B cell (primary cell): Measurements from ENCODE around the gene ADAMTS17. TPM values are rescaled to one million over a fixed set of nuclear protein-coding genes. Genes with fewer than 3 reads are reported as not detected.

Source experiments
- ATAC-seq: fragments of 200-7000 bp; cut with Tn5 transposase; one replicate; pipeline ENCODE4 v1.10.0; 2021; ENCODE audit warnings: low read depth, mild to moderate bottlenecking, moderate number of reproducible peaks, moderate library complexity
- CTCF ChIA-PET: fragments of 350-600 bp; sonication (Branson Sonifier 250); formaldehyde crosslinking; loops from one replicate; lab custom pipeline; 2021; ENCODE audit warnings: antibody characterized with exemption, inconsistent platforms; lab: Charles Lee
- POLR2A ChIA-PET: fragments of 350-600 bp; sonication (Branson Sonifier 250); formaldehyde crosslinking; loops from one replicate; lab custom pipeline; 2021; ENCODE audit warnings: antibody characterized with exemption; lab: Charles Lee
- DNase-seq: peaks from one replicate; pipeline ENCODE4 v3.0.0; 2013
- H2AFZ ChIP-seq: 2 replicates; pipeline ENCODE4 v1.6.1; 2012; ENCODE audit warnings: mild to moderate bottlenecking, low read depth, low read length; ENCODE audit not compliant: insufficient read depth, poor library complexity, severe bottlenecking
- H3K27ac ChIP-seq, 2 donors: 1 replicate in 1 of 2; 2 replicates in 1 of 2; pipeline ENCODE4 v1.5.1; 2012 to 2013; ENCODE audit warnings: low read length in 2 of 2, mild to moderate bottlenecking in 2 of 2, moderate library complexity in 1 of 2
- H3K27me3 ChIP-seq, 4 experiments: fragments of 200-600 bp in 1 of 4; sonication (generic) in 1 of 4; replicated peaks in 1 of 4; 1 replicate in 2 of 4; 2 replicates in 2 of 4; pipeline versions ENCODE4 v1.6.1 to v1.7.0; 2013 to 2016; ENCODE audit warnings: low read length in 3 of 4, mild to moderate bottlenecking in 2 of 4, mixed read lengths in 1 of 4, moderate library complexity in 1 of 4; ENCODE audit not compliant: insufficient read depth in 4 of 4, control insufficient read depth in 3 of 4; ENCODE audit errors: control extremely low read depth in 1 of 4
- H3K36me3 ChIP-seq, 2 experiments: replicated peaks in 1 of 2; 1 replicate in 1 of 2; 2 replicates in 1 of 2; pipeline versions ENCODE4 v1.6.1 to v1.7.1; 2013; ENCODE audit warnings: low read length in 1 of 2; ENCODE audit not compliant: insufficient read depth in 2 of 2, control insufficient read depth in 1 of 2; ENCODE audit errors: control extremely low read depth in 1 of 2, extremely low read depth in 1 of 2
- H3K4me1 ChIP-seq, 2 donors: fragments of 200-600 bp in 1 of 2; sonication (generic) in 1 of 2; 1 replicate in 1 of 2; 2 replicates in 1 of 2; pipeline versions ENCODE4 v1.5.1 to v1.6.1; 2013 to 2017; ENCODE audit warnings: low read length in 2 of 2; ENCODE audit not compliant: control insufficient read depth in 2 of 2, insufficient read depth in 2 of 2
- H3K4me2 ChIP-seq: replicated peaks from 2 replicates; pipeline ENCODE3; 2012; ENCODE audit warnings: mild to moderate bottlenecking, low read depth, low read length; ENCODE audit not compliant: poor library complexity, severe bottlenecking
- H3K4me3 ChIP-seq, 5 experiments: fragments of 200-600 bp in 1 of 5; sonication (generic) in 1 of 5; 1 replicate in 3 of 5; 2 replicates in 2 of 5; pipeline versions ENCODE4 v1.5.1 to v1.7.0; 2011 to 2016; ENCODE audit warnings: low read length in 4 of 5, mild to moderate bottlenecking in 4 of 5, low read depth in 2 of 5, control low read depth in 1 of 5, moderate library complexity in 1 of 5; ENCODE audit not compliant: insufficient read depth in 1 of 5; ENCODE audit errors: control extremely low read depth in 1 of 5, extremely low read depth in 1 of 5
- H3K79me2 ChIP-seq: fragments of 200-600 bp; sonication (generic); one replicate; pipeline ENCODE4 v1.6.0; 2016; ENCODE audit warnings: low read length; ENCODE audit not compliant: control insufficient read depth, insufficient read depth
- H3K9ac ChIP-seq: fragments of 200-600 bp; sonication (generic); 2 replicates; pipeline ENCODE4 v1.6.1; 2017; ENCODE audit warnings: mild to moderate bottlenecking, low read length, moderate library complexity
- H3K9me3 ChIP-seq, 3 donors: one replicate each; pipeline versions ENCODE4 v1.6.1 to v1.7.1; 2013; ENCODE audit warnings: low read length in 2 of 3; ENCODE audit not compliant: control insufficient read depth in 2 of 3, insufficient read depth in 1 of 3; ENCODE audit errors: control extremely low read depth in 1 of 3
- H4K20me1 ChIP-seq: 2 replicates; pipeline ENCODE4 v1.6.0; 2012; ENCODE audit warnings: mild to moderate bottlenecking, low read length; ENCODE audit not compliant: insufficient read depth, control insufficient read depth, poor library complexity, severe bottlenecking
- H3K27ac Mint-ChIP-seq: one replicate; pipeline ENCODE4 v1.8.0; 2021; ENCODE audit warnings: mixed read lengths
- H3K27me3 Mint-ChIP-seq: one replicate; pipeline ENCODE4 v1.8.0; 2021; ENCODE audit warnings: mixed read lengths
- H3K4me1 Mint-ChIP-seq: one replicate; pipeline ENCODE4 v1.8.0; 2021; ENCODE audit warnings: mixed read lengths
- H3K4me3 Mint-ChIP-seq: one replicate; pipeline ENCODE4 v1.8.0; 2021; ENCODE audit warnings: mixed read lengths
- H3K9me3 Mint-ChIP-seq: one replicate; pipeline ENCODE4 v1.8.0; 2022; ENCODE audit warnings: mixed read lengths; ENCODE audit not compliant: insufficient read depth
- EZH2 ChIP-seq: IDR thresholded peaks from 2 replicates; pipeline ENCODE4 v1.6.1; 2012; ENCODE audit warnings: borderline replicate concordance, low read depth, mild to moderate bottlenecking, moderate library complexity, low read length; ENCODE audit not compliant: insufficient read depth, poor library complexity, severe bottlenecking
- WGBS: methylation state at CpG from one replicate; pipeline ENCODE4 v1.1.5; 2013; ENCODE audit warnings: missing lambda C conversion rate; ENCODE audit not compliant: insufficient coverage; 5-methylcytosine and 5-hydroxymethylcytosine counted together
- intact Hi-C: fragments of 100-400 bp; cut with micrococcal nuclease; formaldehyde crosslinking; loops from one replicate; pipeline ENCODE4 v1.10.0; 2022
- polyA plus RNA-seq: library from polyadenylated mRNA; depleted of rRNA; stranded (reverse); fragments of >200 nt; gene quantifications from 2 replicates; pipeline ENCODE4 v1.2.3, GENCODE V29; 2012
- total RNA-seq, 2 donors: library from RNA; stranded (reverse); fragments of 120-200 nt in 1 of 2; gene quantifications; 1 replicate in 1 of 2; 2 replicates in 1 of 2; pipeline versions ENCODE4 v1.2.3 to v1.2.4, GENCODE V29; 2013 to 2022
- TF ChIP-seq, protein P1 (sequence below): fragments of 200-600 bp; IDR thresholded peaks from one replicate; pipeline ENCODE4 v1.8.0; 2022; ENCODE audit warnings: antibody characterized with exemption, mild to moderate bottlenecking

The ADAMTS17 gene
- total and polyA plus RNA-seq, 2 donors (not counting 1 experiment from before 2014, with no cell fraction given) = 0.10 TPM; not detected in 1

DNA sequence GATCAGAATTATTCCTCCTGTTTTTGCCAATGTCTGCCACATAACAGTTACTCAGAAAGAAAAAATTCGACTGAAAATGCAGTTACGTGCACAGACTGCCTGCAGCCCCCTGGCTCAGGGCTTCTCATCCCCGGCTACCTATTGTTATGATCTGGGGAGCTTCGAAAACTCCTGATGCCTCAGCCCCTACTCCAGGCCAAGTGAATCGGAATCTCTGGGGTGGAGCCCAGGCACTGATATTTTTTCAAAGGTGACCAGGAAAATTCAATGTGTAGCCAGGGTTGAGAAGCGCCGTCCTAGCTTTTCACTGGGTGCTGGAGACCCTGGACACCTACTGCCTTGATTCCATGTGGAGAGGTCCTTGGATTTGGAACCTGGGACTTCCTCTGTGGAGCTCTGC is 8.5 kb downstream of the ADAMTS17 start:
- H3K36me3 ChIP-seq = no peaks in the 10 kb centered on the region
- no peak overlapping the region for H3K4me2 ChIP-seq
- intact Hi-C loops = no loop called here
- no peaks in the 10 kb centered on the region for H3K9me3 Mint-ChIP-seq
- peaks cover 52% of the 10 kb centered on the region for H3K27me3 Mint-ChIP-seq
- no peak overlapping the region for H3K27ac Mint-ChIP-seq
- H3K4me3 Mint-ChIP-seq = no peak overlapping the region
- 90% methylated on average over 7 of the region's 7 CpGs for WGBS
- ChIA-PET CTCF (interaction anchor here (0.8 kb wide), 1 partner anchor 9 kb away, joined by 4 read pairs; the partner anchor contains the start of gene ADAMTS17), POLR2A (no interaction called here)
- peaks cover 0 to 3% (median 0%) of the 10 kb centered on the region in 3 donors for H3K9me3 ChIP-seq
- H3K27me3 ChIP-seq = peaks cover 0 to 25% (median 2%) of the 10 kb centered on the region in 4 experiments
- no peak overlapping the region for H2AFZ ChIP-seq
- no peak overlapping the region for H3K27ac ChIP-seq
- no peaks in the 10 kb centered on the region for H3K4me1 Mint-ChIP-seq
- TF ChIP-seq, protein P1, sequence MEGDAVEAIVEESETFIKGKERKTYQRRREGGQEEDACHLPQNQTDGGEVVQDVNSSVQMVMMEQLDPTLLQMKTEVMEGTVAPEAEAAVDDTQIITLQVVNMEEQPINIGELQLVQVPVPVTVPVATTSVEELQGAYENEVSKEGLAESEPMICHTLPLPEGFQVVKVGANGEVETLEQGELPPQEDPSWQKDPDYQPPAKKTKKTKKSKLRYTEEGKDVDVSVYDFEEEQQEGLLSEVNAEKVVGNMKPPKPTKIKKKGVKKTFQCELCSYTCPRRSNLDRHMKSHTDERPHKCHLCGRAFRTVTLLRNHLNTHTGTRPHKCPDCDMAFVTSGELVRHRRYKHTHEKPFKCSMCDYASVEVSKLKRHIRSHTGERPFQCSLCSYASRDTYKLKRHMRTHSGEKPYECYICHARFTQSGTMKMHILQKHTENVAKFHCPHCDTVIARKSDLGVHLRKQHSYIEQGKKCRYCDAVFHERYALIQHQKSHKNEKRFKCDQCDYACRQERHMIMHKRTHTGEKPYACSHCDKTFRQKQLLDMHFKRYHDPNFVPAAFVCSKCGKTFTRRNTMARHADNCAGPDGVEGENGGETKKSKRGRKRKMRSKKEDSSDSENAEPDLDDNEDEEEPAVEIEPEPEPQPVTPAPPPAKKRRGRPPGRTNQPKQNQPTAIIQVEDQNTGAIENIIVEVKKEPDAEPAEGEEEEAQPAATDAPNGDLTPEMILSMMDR = no peak
- no peak for TF ChIP-seq EZH2
- no peak overlapping the region for H3K4me3 ChIP-seq
- ATAC-seq (no peak), DNase-seq (no peak)
- no peaks in the 10 kb centered on the region for H3K4me1 ChIP-seq
- H3K79me2 ChIP-seq = no peaks in the 10 kb centered on the region
- no peak overlapping the region for H3K9ac ChIP-seq
- H4K20me1 ChIP-seq = no peaks in the 10 kb centered on the region

DNA sequence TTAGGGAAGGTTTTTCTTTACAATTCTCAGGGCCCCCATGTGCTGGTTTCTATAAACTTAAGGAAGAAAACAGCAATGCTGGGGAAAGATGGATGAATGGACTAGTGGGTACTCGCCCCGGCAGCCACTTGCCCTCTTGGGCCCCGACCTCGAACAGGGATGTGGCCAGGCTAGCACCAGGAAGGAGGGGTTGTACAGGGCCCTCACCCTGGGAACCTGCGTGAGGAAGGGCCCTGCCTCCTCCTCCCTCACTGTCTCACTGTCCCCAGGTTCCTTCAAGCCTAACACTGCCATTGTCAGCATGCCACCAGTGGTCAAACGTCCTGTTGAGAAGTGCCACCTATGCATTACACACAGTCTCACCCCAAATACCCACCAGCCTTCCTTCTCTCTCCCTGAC is 9.1 kb downstream of the ADAMTS17 start:
- ChIA-PET POLR2A (no interaction called here), CTCF (interaction anchor here (0.8 kb wide), 1 partner anchor 10 kb away, joined by 4 read pairs; the partner anchor contains the start of gene ADAMTS17)
- intact Hi-C loops = no loop called here

More for the DNA sequence above, 9.1 kb downstream of the ADAMTS17 start:
- no peak for TF ChIP-seq EZH2
- TF ChIP-seq, protein P1 = no peak
- 63% methylated on average over 5 of the region's 6 CpGs for WGBS
- no peak overlapping the region for H3K27ac Mint-ChIP-seq
- DNase-seq = no peak
- H3K27me3 ChIP-seq = peaks cover 0 to 21% (median 2%) of the 10 kb centered on the region in 4 experiments
- no peak overlapping the region for H3K4me2 ChIP-seq
- H3K4me1 Mint-ChIP-seq = no peaks in the 10 kb centered on the region
- H3K4me3 Mint-ChIP-seq = no peak overlapping the region
- no peak for ATAC-seq
- H3K4me1 ChIP-seq = no peaks in the 10 kb centered on the region
- H3K9me3 ChIP-seq = peaks cover 0 to 3% (median 0%) of the 10 kb centered on the region in 3 donors
- no peaks in the 10 kb centered on the region for H3K36me3 ChIP-seq
- H3K79me2 ChIP-seq = no peaks in the 10 kb centered on the region
- no peak overlapping the region for H3K27ac ChIP-seq
- H3K27me3 Mint-ChIP-seq = peaks cover 49% of the 10 kb centered on the region
- no peaks in the 10 kb centered on the region for H4K20me1 ChIP-seq
- H2AFZ ChIP-seq = no peak overlapping the region
- no peak overlapping the region for H3K9ac ChIP-seq
- no peak overlapping the region for H3K4me3 ChIP-seq
- H3K9me3 Mint-ChIP-seq = no peaks in the 10 kb centered on the region
